Endothelial cell of hepatic sinusoid (primary cell): ENCODE data around the gene SLC46A3.
"Not testable (repeated sequence)": the region's sequence is repeated elsewhere in the genome, so short reads cannot be mapped to it uniquely, and the experiment has no call there.

Experiments used
- in situ Hi-C: cut with HindIII; loops from 2 replicates; pipeline ENCODE4 v1.10.0; 2017; ENCODE audit warnings: low sequenced_read_pairs

Gene SLC46A3

DNA sequence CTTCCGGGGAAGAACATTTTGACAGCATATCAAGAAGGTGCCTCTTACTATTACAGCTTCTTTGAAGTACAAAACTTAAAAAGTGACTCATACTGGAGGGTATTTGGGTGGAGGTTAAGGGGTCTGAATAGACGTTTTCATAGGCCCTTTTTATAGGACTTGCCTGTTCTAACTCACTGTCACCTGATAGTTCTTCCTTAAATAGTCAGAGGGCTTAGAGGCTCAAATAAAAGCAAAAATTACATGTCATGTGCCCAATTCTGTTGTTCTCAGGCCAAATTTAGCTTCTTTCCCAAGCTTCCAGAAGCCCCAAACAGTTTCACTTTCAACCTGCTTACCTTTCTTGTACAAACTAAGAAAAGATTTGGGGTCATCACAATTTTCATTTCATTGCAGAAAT is 16.1 kb upstream of the SLC46A3 start:
- in situ Hi-C loops = no loop called here

DNA sequence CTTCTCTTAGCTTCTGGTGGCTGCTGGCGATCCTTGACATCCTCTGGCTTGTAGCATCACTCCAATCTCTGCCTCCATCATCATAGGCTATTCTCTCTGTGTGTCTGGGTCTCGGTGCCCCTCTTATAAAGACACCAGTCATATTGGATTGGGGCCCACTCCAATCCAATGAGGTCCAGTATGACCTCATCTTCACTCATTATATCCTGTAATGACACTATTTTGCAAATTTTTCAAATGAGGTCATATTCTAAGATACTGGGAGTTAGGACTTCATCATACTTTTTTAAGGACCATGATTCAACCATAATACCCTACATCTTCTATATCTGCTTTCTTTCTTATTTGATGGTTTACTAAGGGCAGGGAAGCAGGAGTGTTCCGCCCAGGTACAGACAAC is 12.0 kb upstream of the SLC46A3 start:
- in situ Hi-C loops = no loop called here

- in situ Hi-C loops = no loop called here
These were observed 10.8 kb upstream of the SLC46A3 start for GRCh38 chr13:28729541-28729940.

GRCh38 chr13:28728642-28729041 is 9.9 kb upstream of the SLC46A3 start:
- in situ Hi-C loops = no loop called here

- in situ Hi-C loops = no loop called here
These were observed 6.4 kb upstream of the SLC46A3 start for GRCh38 chr13:28725046-28725610.

GRCh38 chr13:28723806-28724205 is 5.0 kb upstream of the SLC46A3 start:
- in situ Hi-C loops = no loop called here

- in situ Hi-C loops = no loop called here
These were observed 671 bp upstream of the SLC46A3 start for GRCh38 chr13:28719227-28720055.

DNA sequence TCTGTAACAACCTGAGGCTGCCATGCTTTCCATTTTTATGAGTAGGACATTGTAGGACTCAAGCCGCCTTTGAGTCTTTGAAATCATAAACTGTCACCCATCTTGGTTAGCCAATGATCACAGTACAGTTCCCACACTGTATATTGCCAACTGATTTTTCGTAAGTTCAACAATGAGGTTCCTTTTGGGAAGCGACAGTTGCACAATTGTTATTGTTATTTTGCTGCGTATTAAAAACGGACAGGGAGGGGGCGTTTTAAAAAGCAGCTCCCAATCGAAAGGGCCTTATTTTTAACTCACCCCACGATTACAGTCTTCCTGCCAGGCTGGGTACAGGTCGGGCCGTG is 601 bp downstream of the SLC46A3 start:
- in situ Hi-C loops = no loop called here

GRCh38 chr13:28717170-28717569 is 1.6 kb downstream of the SLC46A3 start:
- in situ Hi-C loops = no loop called here

DNA sequence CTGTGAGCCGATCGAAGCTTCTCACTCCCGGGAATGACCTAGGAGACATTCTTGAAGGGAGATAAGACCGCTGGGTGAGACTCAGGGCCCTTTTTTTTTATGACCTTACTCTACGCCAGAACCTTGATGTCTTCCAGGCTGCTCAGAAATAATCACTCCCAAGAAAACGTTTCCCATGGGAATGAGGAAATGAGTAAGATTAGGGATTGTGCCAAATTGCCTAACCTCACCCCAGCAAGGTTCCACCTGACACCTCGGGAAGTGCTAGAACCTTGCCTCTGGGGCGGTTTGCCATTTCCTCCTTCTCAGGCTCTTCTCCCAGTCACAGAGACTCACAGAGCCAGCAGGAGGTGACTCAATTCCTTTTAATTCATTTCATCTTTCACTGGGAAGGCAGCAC is 2.3 kb downstream of the SLC46A3 start:
- in situ Hi-C loops = no loop called here

DNA sequence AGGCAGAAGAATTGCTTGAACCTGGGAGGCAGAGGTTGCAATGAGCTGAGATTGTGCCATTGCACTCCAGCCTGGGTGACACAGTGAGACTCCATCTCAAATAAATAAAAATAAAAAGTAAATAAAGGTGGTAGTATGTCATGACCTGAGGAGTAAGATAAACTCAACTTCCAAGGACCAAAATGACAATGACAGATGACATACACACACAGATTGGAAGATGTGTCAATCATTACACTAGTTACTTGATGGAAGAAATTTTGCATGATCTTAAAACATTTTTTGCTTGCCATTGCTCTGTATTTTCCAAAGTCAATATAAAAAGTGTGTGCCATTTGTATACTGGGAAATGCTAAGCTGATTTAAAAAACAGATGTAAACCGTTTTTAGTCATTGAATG is 4.1 kb downstream of the SLC46A3 start:
- in situ Hi-C loops = no loop called here

- in situ Hi-C loops = no loop called here
These were observed 8.6 kb downstream of the SLC46A3 start for GRCh38 chr13:28710161-28710560.

GRCh38 chr13:28707629-28708427 is 10.9 kb downstream of the SLC46A3 start:
- in situ Hi-C loops = no loop called here

GRCh38 chr13:28705461-28706083 is 13.2 kb downstream of the SLC46A3 start:
- in situ Hi-C loops = no loop called here

DNA sequence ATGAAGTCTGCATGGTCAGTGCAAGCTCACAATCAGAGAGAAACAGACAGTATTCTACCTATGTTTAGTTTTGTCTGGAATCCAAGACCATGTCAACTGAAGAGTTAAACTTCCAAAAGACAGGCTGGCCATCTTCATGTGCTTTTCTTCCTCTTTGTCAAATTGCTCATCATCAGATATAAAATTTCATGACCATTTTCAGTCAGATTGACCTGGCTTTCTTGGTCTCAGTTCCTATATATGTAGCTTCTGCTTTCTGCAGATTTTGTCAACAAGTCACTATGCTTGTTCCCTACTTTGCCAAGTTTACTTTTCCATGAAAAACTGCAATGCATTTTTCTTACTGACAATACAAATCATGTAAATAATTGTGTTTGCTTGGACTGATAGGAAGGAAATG is 13.9 kb downstream of the SLC46A3 start:
- in situ Hi-C loops = no loop called here

GRCh38 chr13:28704282-28704681 is 14.5 kb downstream of the SLC46A3 start:
- in situ Hi-C loops = no loop called here

GRCh38 chr13:28699246-28699645 is 19.5 kb downstream of the SLC46A3 start:
- in situ Hi-C loops = no loop called here

DNA sequence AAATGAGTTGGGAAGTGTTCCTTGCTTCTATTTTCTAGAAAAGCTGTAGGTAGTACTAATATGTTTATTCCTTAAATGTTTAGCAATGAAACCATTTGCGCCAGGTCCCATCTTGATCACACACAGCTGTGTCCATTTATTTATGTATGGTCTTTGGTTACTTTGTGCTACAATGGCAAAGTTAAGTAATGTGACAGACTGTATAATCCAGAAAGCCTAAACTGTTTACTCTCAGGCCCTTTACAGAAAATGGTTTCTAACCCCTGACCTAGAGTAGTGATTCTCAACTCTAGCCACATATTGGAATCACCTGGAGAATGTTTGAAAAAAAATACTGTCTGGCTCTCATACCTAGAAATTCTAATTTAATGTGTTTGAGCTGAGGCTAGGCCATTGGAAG is 21.3 kb downstream of the SLC46A3 start:
- in situ Hi-C loops = no loop called here

GRCh38 chr13:28693605-28694491 is 24.9 kb downstream of the SLC46A3 start:
- in situ Hi-C loops = not testable (repeated sequence)

DNA sequence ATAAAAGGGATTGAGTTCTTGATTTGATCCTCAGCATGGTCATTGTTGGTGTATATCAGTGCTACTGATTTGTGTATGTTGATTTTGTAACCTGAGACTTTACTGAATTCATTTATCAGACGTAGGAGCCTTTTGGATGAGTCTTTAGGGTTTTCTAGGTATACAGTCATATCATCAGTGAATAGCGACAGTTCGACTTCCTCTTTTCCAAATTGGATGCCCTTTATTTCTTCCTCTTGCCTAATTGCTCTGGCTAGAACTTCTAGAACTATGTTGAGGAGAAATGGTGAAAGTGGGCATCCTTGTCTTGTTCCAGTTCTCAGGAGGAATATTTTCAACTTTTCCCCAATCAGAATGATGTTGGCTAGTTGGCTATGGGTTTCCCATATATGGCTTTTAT is 32.9 kb downstream of the SLC46A3 start:
- in situ Hi-C loops = no loop called here

DNA sequence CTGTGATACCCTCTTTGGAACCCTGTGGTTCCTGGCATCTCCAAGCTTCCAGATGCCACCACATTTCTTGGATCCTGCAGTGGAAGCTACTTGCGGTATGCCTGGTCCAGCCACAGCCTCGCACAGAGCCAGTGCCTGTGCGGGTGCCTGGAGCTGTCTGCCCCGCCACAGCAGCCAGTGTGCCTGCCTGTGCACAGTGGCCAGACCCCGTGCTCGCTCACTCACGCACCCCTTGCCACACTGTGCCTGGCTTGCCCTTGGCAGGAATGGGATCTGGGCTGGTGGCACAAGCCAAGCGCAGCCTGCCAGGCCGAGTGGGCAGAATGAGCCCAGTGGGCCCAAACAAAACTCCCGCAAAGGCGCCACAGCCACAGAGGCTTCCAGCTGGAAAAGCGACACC is 33.7 kb downstream of the SLC46A3 start:
- in situ Hi-C loops = no loop called here
